ENCODE measurements around the gene SKA1. TPM values are rescaled to one million over a fixed set of nuclear protein-coding genes. Genes with fewer than 3 reads are reported as not detected.

Gene SKA1
- total RNA-seq, 1 experiment from 2014 or later: 20.6 TPM

- Histone ChIP-seq H3K18ac (ENCODE audit: insufficient read length, low read depth, low read length) (no peak overlapping the region), H3K23ac (ENCODE audit: insufficient read length, low read depth, low read length) (no peak overlapping the region), H3K79me1 (ENCODE audit: insufficient read depth, low read depth, low read length, poor library complexity, severe bottlenecking) (no peaks in the 10 kb centered on the region), H4K8ac (replicated peaks; ENCODE audit: insufficient read length, low read depth, low read length) (no peak overlapping the region), H2BK5ac (ENCODE audit: insufficient read length, low read length) (no peak overlapping the region), H3K56ac (ENCODE audit: insufficient read length, low read depth, low read length) (no peak overlapping the region), H2AFZ (ENCODE audit: low read length) (no peak overlapping the region), H3K27ac (ENCODE audit: insufficient read length, low read depth, low read length) (no peak overlapping the region), H3K23me2 (ENCODE audit: insufficient read length, low read depth, low read length, poor library complexity, severe bottlenecking) (no peaks in the 10 kb centered on the region), H4K20me1 (ENCODE audit: control insufficient read depth, insufficient read depth, insufficient read length) (no peaks in the 10 kb centered on the region), H3K4ac (ENCODE audit: low read depth, low read length) (no peak overlapping the region), H3K9me3 (ENCODE audit: control insufficient read depth, low read depth, low read length) (peaks cover 5% of the 10 kb centered on the region), H3K4me2 (ENCODE audit: insufficient read depth, insufficient read length, low read length) (no peak overlapping the region), H2BK20ac (ENCODE audit: low read depth, low read length, poor library complexity, severe bottlenecking) (no peak overlapping the region), H3K79me2 (ENCODE audit: insufficient read depth, low read length) (no peaks in the 10 kb centered on the region), H3K14ac (ENCODE audit: insufficient read depth, low read length) (no peak overlapping the region), H4K91ac (ENCODE audit: insufficient read length, low read depth, low read length) (no peak overlapping the region), H3T11ph (ENCODE audit: low read length) (no peak overlapping the region), H3K9ac (ENCODE audit: extremely low read depth, insufficient read length, low read length) (no peak overlapping the region), H2AK5ac (ENCODE audit: insufficient read length, low read length) (no peak overlapping the region), H3K27me3 (ENCODE audit: insufficient read depth, low read length) (no peaks in the 10 kb centered on the region), H2BK15ac (ENCODE audit: low read depth, low read length) (no peak overlapping the region), H2BK12ac (ENCODE audit: insufficient read length, low read depth, low read length) (no peak overlapping the region), H4K5ac (ENCODE audit: insufficient read length, low read depth, low read length) (no peak overlapping the region), H3K4me1 (ENCODE audit: insufficient read depth, low read length) (no peaks in the 10 kb centered on the region), H2BK120ac (ENCODE audit: low read depth, low read length, poor library complexity, severe bottlenecking) (no peak overlapping the region)
- no peak for DNase-seq
- no peak overlapping the region for H3K27ac Mint-ChIP-seq
- H3K36me3 Mint-ChIP-seq (ENCODE audit: insufficient read depth in 1 of 3, low read depth in 3 of 3): peaks cover 12 to 33% (median 19%) of the 10 kb centered on the region in 3 experiments
- TF ChIP-seq CTCF (conservative IDR thresholded peaks at IDR 0.05): no peak
- WGBS (ENCODE audit: extremely low coverage, insufficient read length, low lambda C conversion rate): no CpG with 5 or more reads among the region's 2 CpGs
- peaks cover 38 to 41% of the 10 kb centered on the region in 2 experiments for H3K9me3 Mint-ChIP-seq
- no peaks in the 10 kb centered on the region for H3K4me1 Mint-ChIP-seq
- H3K27me3 Mint-ChIP-seq (ENCODE audit: low read depth): peaks cover 2% of the 10 kb centered on the region
- no peak overlapping the region for H3K4me3 Mint-ChIP-seq
Measured at GRCh38 chr18:50418650-50419049, 43.8 kb downstream of the SKA1 start.
